Measurements from ENCODE around the gene WDR36.

GRCh38 chr5:111061618-111062017, 30.5 kb upstream of the WDR36 start:
- no peak for TF ChIP-seq CTCF (IDR thresholded peaks at IDR 0.05)
- TF ChIP-seq POLR2A (IDR thresholded peaks at IDR 0.05), result no peak

Measured in adrenal gland (tissue), 5 donors.